IMR-90 (cell line): ENCODE measurements around the gene AGAP1. TPM values are rescaled to one million over a fixed set of nuclear protein-coding genes. Genes with fewer than 3 reads are reported as not detected.

Experiments used
- ATAC-seq: fragments of 200-7000 bp; cut with Tn5 transposase; 2 replicates; pipeline ENCODE4 v1.9.1; 2020; ENCODE audit warnings: low read depth, mild to moderate bottlenecking, moderate library complexity
- BruUV-seq: library from RNA; stranded (reverse); fragments of 400-500 nt; replicated peaks from 2 replicates; lab custom pipeline; 2021; lab: Mats Ljungman, UMichigan
- CTCF ChIA-PET: fragments of 300-600 bp; formaldehyde crosslinking; extraction: SDS; loops from one replicate; lab custom pipeline; 2021; ENCODE audit warnings: antibody characterized with exemption; lab: Yijun Ruan, JAX
- POLR2A ChIA-PET: fragments of 300-600 bp; sonication (Branson Sonifier 250); formaldehyde crosslinking; loops from one replicate; lab custom pipeline; 2022; ENCODE audit warnings: antibody characterized with exemption; ENCODE audit not compliant: unreplicated experiment; lab: Charles Lee
- DNase-seq: peaks from one replicate; pipeline ENCODE4 v3.0.0; 2013
- H2AFZ ChIP-seq: replicated peaks from 2 replicates; pipeline ENCODE3; 2013; ENCODE audit warnings: low read length, mild to moderate bottlenecking; ENCODE audit not compliant: poor library complexity
- H2AK5ac ChIP-seq: 2 replicates; pipeline ENCODE4 v1.6.1; 2013; ENCODE audit warnings: low read depth, low read length, inconsistent platforms
- H2AK9ac ChIP-seq: replicated peaks from 2 replicates; pipeline ENCODE3; 2013; ENCODE audit warnings: mild to moderate bottlenecking, low read depth, low read length, moderate library complexity; ENCODE audit not compliant: poor library complexity
- H2BK120ac ChIP-seq: 2 replicates; pipeline ENCODE4 v1.6.1; 2013; ENCODE audit warnings: low read depth, low read length, inconsistent platforms
- H2BK15ac ChIP-seq: 3 replicates; pipeline ENCODE4 v1.6.1; 2013; ENCODE audit warnings: low read depth, low read length, inconsistent platforms
- H2BK20ac ChIP-seq: 2 replicates; pipeline ENCODE4 v1.6.1; 2013; ENCODE audit warnings: low read depth, mild to moderate bottlenecking, inconsistent platforms, low read length, moderate library complexity
- H2BK5ac ChIP-seq: 2 replicates; pipeline ENCODE4 v1.6.1; 2013; ENCODE audit warnings: mild to moderate bottlenecking, low read depth, low read length, inconsistent platforms; ENCODE audit not compliant: poor library complexity, severe bottlenecking
- H3K14ac ChIP-seq: replicated peaks from 2 replicates; pipeline ENCODE4 v1.6.1; 2013; ENCODE audit warnings: low read depth, low read length, inconsistent platforms
- H3K18ac ChIP-seq: 2 replicates; pipeline ENCODE4 v1.6.1; 2013; ENCODE audit warnings: low read depth, low read length, control low read depth
- H3K23ac ChIP-seq: 2 replicates; pipeline ENCODE4 v1.6.1; 2013; ENCODE audit warnings: low read depth, low read length, inconsistent platforms
- H3K27ac ChIP-seq: 2 replicates; pipeline ENCODE4 v1.5.1; 2013; ENCODE audit warnings: mild to moderate bottlenecking, control low read depth, low read length; ENCODE audit not compliant: insufficient read depth
- H3K27me3 ChIP-seq: 2 replicates; pipeline ENCODE4 v1.6.1; 2013; ENCODE audit warnings: low read length; ENCODE audit not compliant: control insufficient read depth, insufficient read depth
- H3K36me3 ChIP-seq: 2 replicates; pipeline ENCODE4 v1.6.1; 2013; ENCODE audit warnings: low read length, mixed read lengths; ENCODE audit not compliant: control insufficient read depth, insufficient read depth
- H3K4ac ChIP-seq: 2 replicates; pipeline ENCODE4 v1.6.1; 2013; ENCODE audit warnings: low read depth, low read length, inconsistent platforms
- H3K4me1 ChIP-seq: 2 replicates; pipeline ENCODE4 v1.6.1; 2013; ENCODE audit warnings: low read length, mixed read lengths; ENCODE audit not compliant: control insufficient read depth, insufficient read depth
- H3K4me2 ChIP-seq: 2 replicates; pipeline ENCODE4 v1.6.1; 2013; ENCODE audit warnings: low read depth, mild to moderate bottlenecking, control low read depth, low read length, moderate library complexity
- H3K4me3 ChIP-seq: 2 replicates; pipeline ENCODE4 v1.5.1; 2013; ENCODE audit warnings: low read depth, mild to moderate bottlenecking, control low read depth, low read length, moderate library complexity; ENCODE audit not compliant: insufficient read depth
- H3K56ac ChIP-seq: 2 replicates; pipeline ENCODE4 v1.6.1; 2013; ENCODE audit warnings: low read length, inconsistent platforms; ENCODE audit not compliant: insufficient read depth; ENCODE audit errors: extremely low read depth
- H3K79me1 ChIP-seq, 2 experiments: 2 replicates each; pipeline ENCODE4 v1.6.1; 2013; ENCODE audit warnings: low read length in 2 of 2, inconsistent platforms in 1 of 2, low read depth in 1 of 2
- H3K9ac ChIP-seq: 2 replicates; pipeline ENCODE4 v1.6.1; 2013; ENCODE audit warnings: low read depth, low read length, control low read depth
- H3K9me1 ChIP-seq: 2 replicates; pipeline ENCODE4 v1.6.1; 2013; ENCODE audit warnings: low read length, inconsistent platforms; ENCODE audit not compliant: insufficient read depth
- H3K9me3 ChIP-seq: 2 replicates; pipeline ENCODE4 v1.6.1; 2013; ENCODE audit warnings: low read length; ENCODE audit not compliant: control insufficient read depth, insufficient read depth
- H4K20me1 ChIP-seq: 2 replicates; pipeline ENCODE4 v1.6.1; 2013; ENCODE audit warnings: low read length, inconsistent platforms; ENCODE audit not compliant: insufficient read depth
- H4K5ac ChIP-seq: 2 replicates; pipeline ENCODE4 v1.6.1; 2013; ENCODE audit warnings: mild to moderate bottlenecking, low read depth, low read length, control low read depth
- H4K8ac ChIP-seq, 2 experiments: 2 replicates each; pipeline ENCODE4 v1.6.1; 2013; ENCODE audit warnings: low read depth in 2 of 2, low read length in 2 of 2, control low read depth in 1 of 2, inconsistent platforms in 1 of 2
- H4K91ac ChIP-seq: 2 replicates; pipeline ENCODE4 v1.6.1; 2013; ENCODE audit warnings: low read depth, low read length, inconsistent platforms; ENCODE audit not compliant: insufficient read depth
- CEBPB ChIP-seq: IDR thresholded peaks from 2 replicates; pipeline ENCODE4 v1.6.1; 2012; ENCODE audit warnings: low read depth, low read length, improper control_type of control experiment
- CHD1 ChIP-seq: IDR thresholded peaks from 2 replicates; pipeline ENCODE4 v1.6.1; 2012; ENCODE audit warnings: low read depth, low read length, improper control_type of control experiment
- CTCF ChIP-seq: conservative IDR thresholded peaks from 2 replicates; pipeline ENCODE4 v1.5.1; 2012; ENCODE audit warnings: mild to moderate bottlenecking, low read depth, low read length, improper control_type of control experiment
- MAFK ChIP-seq: IDR thresholded peaks from 2 replicates; pipeline ENCODE4 v1.6.1; 2012; ENCODE audit warnings: low read depth, low read length, improper control_type of control experiment
- NFE2L2 ChIP-seq: fragments of 150-350 bp; IDR thresholded peaks from 2 replicates; pipeline ENCODE4 v1.6.1; 2016; ENCODE audit warnings: low read depth, mild to moderate bottlenecking, low read length
- POLR2A ChIP-seq: IDR thresholded peaks from 2 replicates; pipeline ENCODE4 v1.6.1; 2012; ENCODE audit warnings: mild to moderate bottlenecking, low read depth, low read length
- RFX5 ChIP-seq: IDR thresholded peaks from 2 replicates; pipeline ENCODE4 v1.8.0; 2012; ENCODE audit warnings: low read depth, mild to moderate bottlenecking, low read length, moderate library complexity
- USF2 ChIP-seq: fragments of 150-350 bp; IDR thresholded peaks from 2 replicates; pipeline ENCODE4 v1.6.1; 2017; ENCODE audit warnings: mild to moderate bottlenecking, antibody characterized with exemption, low read length, low read depth
- WGBS, 2 experiments: methylation state at CpG; one replicate each; pipeline versions ENCODE4 v1.1.5 to v1.1.7; 2013; ENCODE audit warnings: missing lambda C conversion rate in 2 of 2; ENCODE audit not compliant: insufficient read length in 1 of 2; ENCODE audit errors: extremely low coverage in 2 of 2; 5-methylcytosine and 5-hydroxymethylcytosine counted together
- dilution Hi-C: fragments of 300-500 bp; cut with HindIII; formaldehyde crosslinking; loops from one replicate; pipeline ENCODE4 v1.14.3; 2018; ENCODE audit warnings: low sequenced_read_pairs; ENCODE audit not compliant: unreplicated experiment
- in situ Hi-C: fragments of 300-500 bp; cut with MboI; formaldehyde crosslinking; loops from 3 replicates; pipeline ENCODE4 v1.14.3; 2019; ENCODE audit warnings: low sequenced_read_pairs, inconsistent platforms, mixed read lengths
- intact Hi-C: fragments of 100-400 bp; cut with micrococcal nuclease; formaldehyde crosslinking; loops from 2 replicates; pipeline ENCODE4 v1.10.0; 2022
- polyA plus RNA-seq, 3 experiments: library from polyadenylated mRNA; depleted of rRNA; stranded (reverse); fragments of >200 nt; gene quantifications; 2 replicates each; pipeline ENCODE4 v1.2.3, GENCODE V29; 2012; ENCODE audit warnings: low replicate concordance in 1 of 3
- total RNA-seq: library from RNA; depleted of rRNA; stranded (reverse); fragments of >200 nt; gene quantifications from 2 replicates; pipeline ENCODE4 v1.2.3, GENCODE V29; 2012

Gene AGAP1
- total and polyA plus RNA-seq, 2 of the 4 experiments (the other 2 are of a cell fraction): 15.1 to 16.4 TPM

- Histone ChIP-seq H3K4me3 (no peak overlapping the region), H3K56ac (no peak overlapping the region), H3K79me1 (peaks cover 3 to 4% of the 10 kb centered on the region in 2 experiments; a peak in 1 of 4 replicates), H4K5ac (no peak overlapping the region), H2AFZ (no peak overlapping the region), H2BK5ac (no peak overlapping the region), H3K4me2 (no peak overlapping the region), H3K27me3 (no peaks in the 10 kb centered on the region), H3K9ac (no peak overlapping the region), H2AK5ac (no peak overlapping the region), H2BK15ac (no peak overlapping the region), H3K9me3 (no peaks in the 10 kb centered on the region), H4K91ac (no peak overlapping the region), H3K23ac (no peak overlapping the region), H3K36me3 (no peaks in the 10 kb centered on the region), H3K4ac (no peak overlapping the region), H4K20me1 (0 out of 2 replicates have a peak, but pooled peaks cover 1% of the 10 kb centered on the region), H2BK20ac (no peak overlapping the region), H3K14ac (no peak overlapping the region), H3K27ac (no peak overlapping the region), H4K8ac (no peak overlapping the region), H3K9me1 (peaks cover 10% of the 10 kb centered on the region), H2BK120ac (no peak overlapping the region), H3K4me1 (0 out of 2 replicates have a peak, but pooled peaks cover 2% of the 10 kb centered on the region), H3K18ac (no peak overlapping the region), H2AK9ac (peak overlapping the region; percentile 15)
- POLR2A ChIA-PET: no interaction called here
- no peak for ATAC-seq
- intact Hi-C loops (no loop called here), in situ Hi-C loops (no loop called here), dilution Hi-C loops (no loop called here)
- no CpG with 5 or more reads among the region's 3 CpGs for WGBS, 2 experiments
- no TSS peak for BruUV-seq
- TF ChIP-seq MAFK: no peak
- TF ChIP-seq POLR2A: no peak
- TF ChIP-seq CHD1: no peak
- TF ChIP-seq RFX5: no peak
- TF ChIP-seq NFE2L2: no peak
- TF ChIP-seq CTCF: no peak
- no peak for TF ChIP-seq USF2
- TF ChIP-seq CEBPB: no peak
- CTCF ChIA-PET: no interaction called here
- no peak for DNase-seq
Measured at GRCh38 chr2:235861383-235861782, 367.5 kb downstream of the AGAP1 start.
